HG03460 (cell line): ENCODE results near the gene AQR.
"Not testable (repeated sequence)": the region's sequence is repeated elsewhere in the genome, so short reads cannot be mapped to it uniquely, and the experiment has no call there.

ENCODE experiments used
- ATAC-seq: cut with Tn5 transposase; IDR thresholded peaks from one replicate; pipeline ENCODE4 v1.9.1; 2021; ENCODE audit not compliant: unreplicated experiment

The AQR gene

DNA sequence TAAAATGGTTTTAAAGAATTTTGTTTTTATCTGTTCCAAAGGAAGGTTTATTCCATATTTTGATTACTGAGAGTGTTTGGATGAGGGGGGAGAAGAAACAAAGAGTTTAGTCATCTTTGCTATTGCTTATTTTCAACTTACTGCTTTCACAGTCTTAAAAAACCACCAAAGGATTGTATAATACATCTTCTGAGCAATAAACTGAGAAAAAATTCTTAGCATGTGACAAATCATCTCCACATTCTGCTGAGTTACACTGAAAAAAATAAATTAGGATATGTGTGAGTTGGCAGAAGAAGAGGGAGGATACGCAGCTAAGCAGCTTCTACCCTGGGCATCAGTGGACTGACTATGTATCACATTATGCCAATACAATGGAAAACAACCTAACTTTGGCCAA is 151.0 kb downstream of the AQR start:
- ATAC-seq = no peak

DNA sequence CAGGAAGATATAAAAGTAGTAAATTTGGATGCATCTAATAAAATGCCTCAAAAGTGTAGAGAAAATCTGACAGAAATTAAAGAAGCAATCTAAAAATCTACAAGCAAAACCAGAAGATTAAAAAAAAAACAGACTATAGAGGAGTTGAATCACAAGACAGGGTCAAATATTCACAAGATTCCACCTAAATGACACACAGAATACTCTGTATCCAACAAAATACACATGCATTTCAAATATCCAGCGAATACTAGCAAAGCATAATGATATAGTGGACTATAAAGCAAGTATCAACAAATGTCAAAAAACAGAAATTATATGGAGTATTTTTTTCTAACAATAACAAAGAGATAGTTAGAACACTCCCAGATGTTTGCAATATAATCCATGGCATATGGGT is 153.7 kb downstream of the AQR start:
- ATAC-seq = no peak

DNA sequence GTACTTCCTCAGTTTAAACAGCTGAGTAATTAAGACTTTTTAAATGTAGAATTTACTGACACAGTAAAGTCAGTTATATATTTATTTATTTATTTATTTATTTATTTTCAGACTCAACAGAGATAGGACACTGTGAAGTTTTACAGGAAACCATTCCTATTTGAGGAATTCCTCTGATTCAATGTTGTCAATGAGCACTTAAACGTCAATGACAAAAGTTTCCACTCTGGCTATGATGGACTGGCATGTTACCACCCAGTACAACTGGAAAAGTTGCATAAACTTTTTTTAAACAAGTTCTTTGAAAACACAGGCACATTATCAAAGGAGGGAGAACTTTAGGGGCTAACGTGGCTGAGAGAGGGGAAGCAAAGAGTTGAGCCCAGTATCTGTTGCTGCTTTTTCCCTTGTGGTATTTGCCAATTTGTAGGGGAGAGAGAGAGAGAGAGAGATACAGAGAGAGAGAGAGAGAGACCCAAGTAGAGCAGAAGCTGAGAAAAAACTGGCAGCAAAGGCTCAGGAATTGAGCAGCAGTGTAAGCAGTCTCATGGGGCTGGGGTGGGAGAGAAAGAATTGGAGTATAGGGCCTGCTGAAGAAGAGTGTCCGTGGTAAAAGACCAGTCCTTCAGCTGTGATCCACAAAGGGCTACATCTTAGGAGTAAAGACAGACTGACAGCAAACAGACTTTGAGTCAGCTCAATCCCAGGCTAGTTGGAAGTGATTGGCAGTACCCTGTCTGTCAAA is 155.9 kb downstream of the AQR start:
- no peak for ATAC-seq

DNA sequence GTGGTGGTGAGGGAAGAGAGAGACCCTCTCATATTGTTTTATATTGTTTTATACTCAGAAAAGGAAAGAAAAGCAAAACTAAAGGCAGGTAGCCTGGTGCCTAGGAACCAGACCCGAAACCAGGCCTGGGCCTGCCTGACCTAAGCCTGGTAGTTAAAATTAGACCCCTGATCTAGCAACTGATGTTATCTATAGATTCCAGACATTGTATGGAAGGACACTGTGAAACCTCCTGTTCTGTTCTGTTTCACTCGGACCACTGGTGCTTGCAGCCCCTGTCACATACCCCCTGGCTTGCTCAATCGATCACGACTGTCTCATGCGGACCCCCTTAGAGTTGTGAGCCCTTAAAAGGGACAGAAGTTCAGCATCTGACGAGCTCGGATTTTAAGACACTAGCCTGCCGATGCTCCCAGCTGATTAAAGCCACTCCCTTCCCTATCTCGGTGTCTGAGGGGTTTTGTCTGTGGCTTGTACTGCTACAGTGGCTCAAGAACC is 156.6 kb downstream of the AQR start:
- ATAC-seq = not testable (repeated sequence)

DNA sequence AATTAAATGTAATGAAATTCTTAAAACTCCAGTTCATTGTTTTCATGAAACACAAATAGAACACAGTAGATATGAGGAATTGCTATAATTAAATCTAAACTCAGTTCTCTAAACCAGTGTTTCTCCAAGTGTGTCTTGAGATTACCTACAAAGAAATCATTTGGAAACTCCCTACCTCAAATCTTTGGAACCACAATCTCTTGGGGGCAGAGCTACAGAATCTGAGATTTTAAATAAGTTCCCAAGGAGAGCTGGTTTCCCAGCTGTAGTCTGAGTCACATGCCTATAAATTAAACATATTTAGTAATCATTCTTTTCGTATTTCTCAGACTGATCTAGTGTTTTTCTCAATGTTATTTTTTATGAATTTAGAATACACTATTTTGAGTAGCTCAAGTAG is 157.2 kb downstream of the AQR start:
- ATAC-seq = no peak

DNA sequence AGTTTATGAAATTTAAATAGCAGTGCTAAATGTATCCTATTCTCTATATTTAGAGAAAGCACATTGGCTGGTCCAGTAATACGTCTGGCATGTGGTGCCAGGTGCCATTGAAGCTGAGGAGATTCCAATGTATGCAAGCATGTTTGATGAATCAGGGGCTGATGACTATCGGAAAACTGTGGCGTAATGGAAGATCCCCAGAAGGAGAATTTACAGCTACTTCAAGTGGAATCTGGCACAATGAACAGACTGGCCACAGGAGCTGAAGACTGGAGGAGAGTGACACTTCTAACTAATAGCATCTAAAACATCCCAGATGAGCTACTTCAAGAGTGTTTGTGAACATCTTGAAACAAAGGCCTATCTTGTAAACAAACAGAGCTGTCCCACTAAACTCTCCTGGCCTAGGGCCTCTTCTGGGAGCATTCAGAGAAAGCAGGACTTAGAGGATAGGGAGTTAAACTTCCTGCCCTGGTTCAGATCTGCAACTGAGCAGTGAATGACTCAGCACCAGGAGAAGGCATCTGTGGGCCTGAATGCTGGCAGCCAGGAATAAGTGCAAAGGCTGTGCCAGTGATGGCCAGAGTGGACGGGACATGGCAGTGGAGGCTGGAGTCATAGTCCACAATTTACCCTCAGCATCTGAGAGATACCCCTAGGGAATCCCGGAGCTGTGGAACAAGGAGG is 159.0 kb downstream of the AQR start:
- no peak for ATAC-seq

DNA sequence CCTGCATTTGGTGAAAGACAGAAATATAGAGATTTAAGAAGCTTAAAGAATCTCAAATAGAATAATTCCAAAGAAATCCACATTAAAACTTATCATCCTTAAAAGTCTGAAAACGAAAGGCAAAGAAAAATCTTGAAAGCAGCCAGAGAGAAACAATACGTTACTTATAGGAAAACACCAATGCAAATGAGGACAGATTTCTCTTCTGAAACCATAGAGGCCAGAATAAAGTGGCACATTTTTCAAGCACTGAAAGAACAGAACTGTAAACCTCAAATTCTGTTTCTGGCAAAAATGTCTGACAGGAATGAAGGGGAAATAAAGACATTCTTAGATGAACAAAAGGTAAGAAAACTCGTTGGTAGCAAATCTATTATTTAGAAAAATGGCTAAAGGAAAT is 160.4 kb downstream of the AQR start:
- no peak for ATAC-seq

DNA sequence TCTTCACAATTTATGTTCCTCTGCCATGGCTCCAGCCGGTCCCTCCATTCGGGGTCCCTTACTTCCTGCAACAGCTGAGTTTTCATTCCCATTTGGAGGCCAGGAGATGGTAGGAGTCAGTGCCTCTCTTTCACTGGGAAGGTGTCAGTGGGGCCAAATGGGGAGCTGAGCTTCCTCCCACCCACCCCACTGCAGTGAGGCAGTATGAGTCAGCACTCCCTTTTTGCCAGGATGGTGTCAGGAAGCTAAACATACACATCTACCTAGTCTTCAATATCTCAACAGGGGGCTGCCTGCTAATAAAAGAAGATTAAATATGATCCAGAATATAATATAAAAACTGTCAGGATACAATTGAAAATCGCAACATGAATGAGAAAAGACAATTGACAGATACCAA is 161.5 kb downstream of the AQR start:
- ATAC-seq = no peak

DNA sequence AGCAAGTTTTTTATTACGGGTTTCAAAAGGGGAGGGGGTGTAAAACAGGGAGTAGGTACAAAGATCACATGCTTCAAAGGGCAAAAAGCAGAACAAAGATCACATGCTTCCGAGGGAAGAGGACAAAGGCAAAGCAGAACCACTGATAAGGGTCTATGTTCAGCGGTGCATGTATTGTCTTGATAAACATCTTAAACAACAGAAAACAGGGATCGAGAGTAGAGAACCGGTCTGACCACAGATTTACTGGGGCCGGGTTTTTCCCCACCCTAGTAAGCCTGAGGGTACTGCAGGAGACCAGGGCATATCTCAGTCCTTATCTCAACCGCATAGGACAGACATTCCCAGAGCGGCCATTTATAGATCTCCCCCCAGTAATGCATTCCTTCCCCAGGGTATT is 162.3 kb downstream of the AQR start:
- not testable (repeated sequence) for ATAC-seq

DNA sequence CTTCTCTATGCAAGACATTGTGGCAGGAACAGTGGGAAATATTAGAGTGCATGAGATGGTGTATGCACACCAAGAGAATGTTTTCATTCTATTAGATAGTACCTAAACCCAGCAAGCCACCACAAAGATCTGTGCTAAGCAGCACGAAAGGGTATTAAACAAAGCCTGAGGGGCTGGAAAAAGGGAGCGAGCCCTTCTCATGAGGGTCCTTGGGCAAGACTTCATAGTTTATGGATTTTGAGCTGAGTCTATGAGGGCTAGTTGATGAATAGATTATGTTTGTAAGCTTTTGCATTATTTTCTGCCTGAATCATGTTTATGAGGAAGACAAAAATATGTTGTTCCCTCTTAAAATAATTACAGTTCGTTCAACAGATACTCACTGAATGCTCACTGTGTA is 164.8 kb downstream of the AQR start:
- ATAC-seq = no peak

DNA sequence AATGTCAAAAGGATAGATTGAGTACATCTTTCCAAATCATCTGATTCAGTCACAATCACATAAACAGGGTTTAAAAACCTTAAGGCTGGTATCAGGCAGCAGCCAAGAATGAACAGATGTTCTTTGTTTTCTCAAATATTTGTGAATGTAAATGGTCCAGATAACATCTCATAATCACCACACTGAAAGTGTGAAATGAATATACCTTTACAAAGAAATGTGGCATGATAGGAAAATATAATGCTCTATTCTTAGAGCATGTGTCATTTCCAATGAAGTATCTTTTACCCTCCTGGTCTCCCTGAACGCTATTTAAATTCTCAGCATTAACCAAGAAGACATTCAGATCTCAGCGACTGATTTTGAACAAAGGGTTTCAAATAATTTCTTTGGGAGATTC is 165.4 kb downstream of the AQR start:
- ATAC-seq = no peak

DNA sequence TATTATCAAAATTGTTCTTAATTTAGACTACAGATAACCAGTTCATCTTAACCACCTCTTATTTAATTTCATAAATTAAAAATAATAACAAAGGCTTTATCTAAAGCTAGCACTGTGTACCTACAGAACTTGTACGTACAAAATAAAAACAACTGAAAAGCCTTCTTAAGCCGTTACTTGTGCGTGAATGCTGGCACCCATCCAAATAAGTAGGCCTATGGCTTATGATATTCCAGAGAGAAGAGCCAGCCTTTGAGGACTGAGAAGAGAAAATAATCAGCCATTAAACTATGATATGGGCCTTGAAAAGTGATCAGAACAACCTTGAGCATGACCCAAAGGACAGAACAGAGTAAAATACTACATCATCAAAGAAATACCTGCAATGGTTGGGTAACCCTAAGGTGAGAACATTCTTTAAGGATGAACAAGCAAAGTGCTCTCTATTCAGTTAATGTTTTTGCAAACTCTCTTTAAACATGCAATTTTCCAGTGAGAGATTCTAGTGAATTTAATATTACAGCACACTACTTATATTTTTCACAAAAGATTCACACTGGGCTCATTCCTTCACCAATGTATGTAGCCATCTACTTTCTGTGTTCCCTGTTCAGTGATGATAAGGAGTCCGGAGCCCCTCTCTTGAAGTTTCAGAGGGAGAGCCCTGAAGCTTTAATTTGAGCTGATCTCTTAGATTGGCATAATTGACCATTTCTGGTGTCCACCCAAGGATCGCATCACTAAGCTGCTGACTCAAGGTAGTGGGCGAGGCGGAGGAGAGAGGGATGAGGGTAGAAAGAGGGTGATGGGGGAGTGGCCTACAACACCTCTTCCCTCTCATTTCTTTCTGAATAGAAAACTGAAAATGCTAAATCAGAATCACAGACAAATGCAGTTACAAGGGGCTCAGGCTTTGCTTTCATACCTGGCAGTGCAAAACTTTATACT is 166.5 kb downstream of the AQR start:
- no peak for ATAC-seq

DNA sequence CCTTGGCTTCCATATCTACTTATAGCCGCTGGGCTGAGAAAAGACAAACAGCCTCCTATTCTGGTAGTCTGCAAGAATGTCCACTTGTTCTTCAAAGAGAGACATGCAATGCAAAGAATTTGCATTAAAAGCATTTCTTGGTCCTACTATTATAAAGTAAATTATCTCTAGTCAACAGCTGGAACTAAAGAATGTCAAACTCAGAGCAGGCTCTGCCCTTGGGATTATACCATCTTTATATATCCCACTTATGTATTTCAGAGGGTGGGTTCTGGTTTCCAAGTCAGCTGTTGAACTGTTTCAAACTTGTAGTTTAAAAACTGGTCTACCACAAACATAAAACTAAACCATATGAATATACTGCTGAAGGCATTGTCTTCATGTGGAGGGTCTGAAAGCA is 167.2 kb downstream of the AQR start:
- ATAC-seq = no peak
